Amygdala (tissue), 56 donors: Measurements from ENCODE around the gene SNX33.

Experiments
- DNase-seq, 56 donors: peaks; one replicate each; lab custom pipeline; 2025; lab: John Stamatoyannopoulos, UW

SNX33 gene

GRCh38 chr15:75641179-75641503 lies 6.6 kb upstream of the SNX33 start:
- no peak for DNase-seq

DNA sequence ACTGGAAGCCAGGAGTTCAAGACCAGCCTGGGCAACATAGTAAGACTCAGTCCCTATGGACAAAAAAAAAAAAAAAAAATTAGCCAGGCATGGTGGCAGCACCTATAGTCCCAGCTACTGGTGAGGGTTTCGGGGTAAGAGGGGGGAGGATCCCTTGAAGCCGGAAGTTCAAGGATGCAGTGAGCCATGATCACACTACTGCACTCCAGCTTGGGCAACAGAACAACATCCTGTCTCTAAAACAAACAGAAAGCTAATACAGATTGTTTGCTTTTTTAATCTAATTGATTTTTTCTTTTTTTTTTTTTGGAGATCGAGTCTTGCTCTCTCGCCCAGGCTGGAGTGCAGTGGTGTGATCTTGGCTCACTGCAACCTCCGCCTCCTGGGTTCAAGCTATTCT lies 6.1 kb upstream of the SNX33 start:
- no peak for DNase-seq

DNA sequence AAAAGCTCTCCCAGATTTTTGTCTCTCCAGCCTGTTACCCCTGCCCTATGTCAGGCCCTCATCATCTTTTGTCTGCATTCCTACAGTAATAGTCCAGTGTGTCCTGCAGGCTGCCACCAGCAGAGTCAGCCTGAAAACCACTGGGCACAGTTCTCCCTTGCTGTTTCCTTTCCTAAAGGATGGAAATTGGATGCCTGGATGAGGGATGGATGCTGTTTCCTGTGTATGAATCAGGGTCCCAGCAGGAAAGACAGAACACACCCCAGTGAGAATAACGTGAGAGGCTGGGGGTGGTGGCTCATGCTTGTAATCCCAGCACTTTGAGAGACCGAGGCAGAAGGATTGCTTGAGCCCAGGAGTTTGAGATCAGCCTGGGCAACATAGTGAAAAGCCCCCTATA lies 3.3 kb upstream of the SNX33 start:
- DNase-seq, result no peak

DNA sequence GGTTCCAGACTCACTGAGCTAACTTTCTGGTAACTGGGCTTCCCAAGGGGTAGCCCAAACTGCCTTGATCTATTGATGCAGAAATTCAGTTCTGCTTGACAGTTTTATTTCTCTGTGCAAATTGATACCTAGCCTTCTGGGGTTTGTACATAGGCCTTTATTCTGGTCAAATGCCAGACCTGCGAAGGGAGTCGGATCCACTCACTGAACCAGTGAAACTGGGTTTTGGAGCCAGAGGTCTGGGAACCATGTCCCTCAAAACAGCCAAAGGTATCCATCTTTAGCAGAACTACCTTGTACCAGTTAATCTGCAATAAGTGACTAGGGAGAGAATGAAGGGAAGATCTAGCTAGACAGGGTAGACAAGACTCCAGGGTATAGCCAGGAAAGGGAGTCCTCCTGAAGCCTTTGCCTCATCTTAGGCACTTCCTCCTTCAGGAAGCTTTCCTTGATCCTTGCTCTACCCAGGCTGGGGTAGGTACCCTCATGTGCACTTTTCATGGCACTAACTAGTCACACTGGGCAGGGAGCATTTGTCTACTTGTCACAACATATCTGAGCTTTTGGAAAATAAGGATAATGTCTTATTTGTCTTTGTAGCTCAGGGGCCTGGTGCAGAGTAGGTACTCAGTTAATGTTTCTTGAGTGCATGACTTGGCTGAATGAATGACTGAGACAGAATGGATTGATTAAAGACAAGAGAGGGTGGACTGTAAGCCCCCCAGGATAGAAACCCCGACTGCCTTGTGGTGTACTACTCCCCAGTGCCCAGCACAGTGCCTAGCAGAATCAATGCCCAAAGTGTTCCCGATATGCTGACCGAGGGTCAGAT lies 1.4 kb upstream of the SNX33 start:
- no peak for DNase-seq

- DNase-seq, result peak in 3 of 56 donors; percentile 41 to 61 (median 42)
Observed at GRCh38 chr15:75646944-75647364, 758 bp upstream of the SNX33 start.

DNA sequence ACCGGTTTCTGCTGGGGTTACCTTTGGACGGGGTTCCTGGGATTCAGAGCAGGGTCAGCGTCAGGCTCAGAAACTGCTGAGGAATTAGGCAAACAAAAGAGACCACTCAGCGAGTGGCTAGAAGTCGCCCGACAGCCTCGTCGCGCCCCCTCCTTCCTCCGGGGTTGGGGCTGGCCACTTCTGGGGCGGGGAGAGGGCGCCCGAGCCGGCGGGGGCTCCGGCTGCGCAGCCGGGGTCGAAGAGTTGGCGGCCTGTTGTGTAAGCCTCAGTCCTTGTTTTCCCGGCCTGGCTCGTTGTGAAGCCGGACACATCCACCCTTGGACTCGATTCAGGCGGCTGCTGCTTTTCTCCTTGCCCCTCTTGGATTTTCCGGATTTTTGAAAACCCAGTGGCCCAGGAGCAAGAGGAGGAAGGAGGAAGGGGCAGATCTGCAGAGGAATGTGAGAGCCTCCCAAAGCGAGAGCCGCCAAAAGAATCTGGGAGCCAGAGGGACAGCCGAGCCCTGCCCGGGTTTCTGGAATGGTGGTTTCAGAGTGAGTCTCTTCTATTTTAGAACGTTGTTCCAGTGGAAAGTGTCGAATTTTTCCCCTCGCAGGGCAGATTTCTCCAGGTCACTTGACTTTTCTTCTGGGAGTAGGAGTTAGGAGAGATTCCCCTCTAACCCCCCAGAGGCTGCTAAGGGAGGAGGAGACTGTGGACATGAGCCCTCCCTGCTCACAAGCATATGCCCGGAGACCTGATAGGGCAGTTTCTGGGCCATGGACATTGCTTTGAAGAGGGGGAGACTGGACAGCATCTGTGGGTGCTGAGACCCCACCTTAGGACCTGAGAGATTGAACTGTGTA lies 666 bp downstream of the SNX33 start:
- peak in 25 of 56 donors; percentile 15 to 68 (median 39) for DNase-seq

- no peak for DNase-seq
Observed at GRCh38 chr15:75649045-75649761, 1.5 kb downstream of the SNX33 start.

- DNase-seq, result no peak
Observed at GRCh38 chr15:75649848-75650247, 2.1 kb downstream of the SNX33 start.

DNA sequence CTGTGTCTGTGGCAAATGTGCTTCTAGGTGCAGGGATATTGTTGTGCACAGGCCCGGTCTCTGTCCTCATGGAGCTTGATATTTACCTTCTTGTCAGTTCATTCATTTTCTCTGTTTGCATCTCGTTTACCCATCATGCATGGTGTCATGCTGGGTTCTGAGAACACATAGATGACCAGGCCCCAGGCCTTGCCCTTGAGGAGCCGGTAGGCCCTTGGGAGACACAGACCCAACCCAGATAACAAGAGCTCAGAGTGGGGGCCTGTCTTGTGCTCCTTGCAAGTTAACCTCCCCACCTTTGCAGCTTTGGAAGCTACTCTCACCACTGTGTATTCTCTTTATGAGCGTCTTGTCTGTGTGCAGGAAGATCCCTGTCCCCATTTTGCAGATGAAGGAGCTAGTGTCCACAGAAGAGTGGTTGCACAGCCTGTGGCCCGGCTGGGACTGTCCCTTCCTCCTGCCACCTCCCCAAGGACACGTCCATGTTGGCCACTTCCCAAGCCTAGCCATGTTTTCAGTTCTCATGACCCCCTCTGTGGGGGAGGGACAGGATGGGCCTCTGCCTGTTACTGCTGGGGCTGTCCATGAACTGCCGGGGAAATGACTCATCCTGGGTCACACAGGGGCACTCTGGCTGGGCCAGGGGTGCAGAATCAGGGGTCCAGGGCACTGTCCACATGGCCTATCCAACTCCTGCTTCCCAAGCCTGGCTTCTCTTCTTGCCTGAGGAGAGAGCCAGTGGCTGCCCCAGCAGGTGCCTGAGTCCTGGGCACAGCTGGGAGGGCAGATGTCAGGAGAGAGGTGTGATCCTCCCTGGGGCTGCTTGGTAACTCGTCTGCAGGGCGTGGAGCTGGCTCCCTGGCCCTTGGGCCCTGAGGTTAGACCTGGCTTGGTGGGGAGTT lies 3.4 kb downstream of the SNX33 start:
- DNase-seq, result no peak

DNA sequence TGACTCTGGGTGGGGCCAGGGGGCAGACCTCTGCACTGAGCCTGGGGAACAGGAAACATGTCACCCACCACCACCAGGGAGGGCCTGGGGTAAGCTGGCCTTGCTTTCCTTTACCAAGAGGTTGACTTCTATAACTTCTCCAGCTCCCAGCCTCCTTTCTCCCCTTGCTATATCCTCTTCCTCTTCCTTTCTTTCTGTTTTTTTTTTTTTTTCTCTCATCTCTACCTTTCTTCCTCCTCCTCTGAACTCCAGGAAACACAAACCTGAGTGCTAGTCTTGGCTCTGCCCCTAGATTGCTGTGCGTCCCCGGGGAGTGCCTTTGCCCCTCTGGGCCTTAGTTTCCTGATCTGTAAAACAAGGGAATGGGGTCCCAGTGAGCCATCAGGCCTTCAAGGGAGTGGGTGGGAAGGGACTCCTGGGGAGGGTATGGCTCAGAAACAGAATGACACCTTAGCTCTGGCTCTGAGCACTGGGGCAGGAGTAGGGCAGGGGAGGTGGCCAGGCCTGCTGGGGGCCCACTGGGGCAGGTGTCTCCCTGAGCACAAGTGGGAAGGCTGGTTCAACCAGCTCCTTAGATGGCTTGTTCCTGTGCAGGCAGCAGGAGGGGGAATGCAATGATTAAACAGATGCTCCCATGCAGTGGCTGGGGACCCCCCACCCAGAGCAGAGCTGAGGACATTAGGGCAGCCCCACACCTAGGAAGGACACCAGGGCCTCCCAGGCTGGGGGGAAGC lies 4.3 kb downstream of the SNX33 start:
- no peak for DNase-seq

GRCh38 chr15:75653347-75653913 lies 5.7 kb downstream of the SNX33 start:
- peak in 1 of 56 donors; percentile 4 for DNase-seq

DNA sequence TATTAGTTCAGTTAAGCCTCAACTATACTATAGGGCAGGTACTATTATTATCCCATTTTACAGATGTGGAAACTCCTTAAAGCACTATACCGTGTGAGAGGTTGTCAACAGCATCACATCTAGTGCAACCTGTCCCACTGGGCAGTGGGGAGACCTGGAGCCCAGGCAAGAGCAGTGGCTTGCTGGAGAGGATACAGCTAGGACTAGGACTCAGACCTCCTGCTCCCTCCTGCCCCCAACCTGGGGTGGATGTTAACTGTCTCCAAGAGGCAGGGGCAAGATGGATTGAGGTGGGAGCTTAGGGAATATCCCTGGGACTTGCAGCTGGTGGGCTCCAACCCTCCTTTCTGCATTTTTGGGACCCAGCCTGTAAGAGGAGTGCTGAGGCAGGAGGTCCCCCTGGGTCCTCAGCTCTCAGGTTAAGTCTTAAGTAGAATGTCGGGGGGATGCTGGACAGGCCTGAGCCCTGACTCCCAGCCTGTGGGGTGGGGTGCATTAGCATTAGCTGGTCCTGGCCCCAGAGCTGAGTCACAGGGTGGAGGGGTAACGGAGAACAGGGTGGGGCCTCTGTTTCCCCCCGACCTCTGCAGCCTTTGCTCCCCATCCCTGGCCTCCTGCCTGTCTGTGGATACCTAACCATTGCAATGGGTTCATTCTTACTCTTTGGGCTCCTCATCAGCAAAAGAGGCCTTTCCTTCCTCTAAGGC lies 6.6 kb downstream of the SNX33 start:
- DNase-seq, result no peak

DNA sequence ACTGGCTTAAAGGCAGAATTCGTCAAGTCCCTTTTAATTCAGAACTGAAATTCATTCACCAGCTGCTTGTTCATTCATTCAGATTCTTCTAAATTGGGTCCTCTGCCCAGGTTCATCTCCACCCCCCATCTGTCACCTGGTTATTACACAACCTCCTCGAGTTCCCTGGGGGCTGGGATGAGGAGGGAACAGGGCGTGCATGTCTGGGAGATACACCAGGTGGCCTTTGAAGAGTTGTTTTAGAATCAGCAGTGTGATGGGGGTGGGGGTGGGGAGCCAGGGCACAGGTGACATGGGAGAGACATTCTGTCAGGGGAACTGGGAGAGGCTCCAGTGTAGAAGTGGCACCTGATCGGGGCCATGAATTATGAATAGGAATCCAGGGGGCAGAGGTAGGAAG lies 8.2 kb downstream of the SNX33 start:
- no peak for DNase-seq

GRCh38 chr15:75656331-75656730 lies 8.6 kb downstream of the SNX33 start:
- no peak for DNase-seq

DNA sequence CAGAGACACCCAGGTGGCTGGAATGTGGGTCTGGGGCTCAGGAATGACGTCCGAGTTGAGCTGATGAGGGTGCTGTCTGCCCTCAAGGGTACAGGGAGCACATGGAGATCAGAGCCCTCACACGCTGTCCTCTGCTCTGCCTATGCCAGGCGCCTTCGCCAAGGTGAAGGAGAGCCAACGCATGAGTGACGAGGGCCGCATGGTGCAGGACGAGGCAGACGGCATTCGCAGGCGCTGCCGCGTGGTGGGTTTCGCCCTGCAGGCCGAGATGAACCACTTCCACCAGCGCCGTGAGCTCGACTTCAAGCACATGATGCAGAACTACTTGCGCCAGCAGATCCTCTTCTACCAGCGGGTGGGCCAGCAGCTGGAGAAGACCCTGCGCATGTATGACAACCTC lies 9.1 kb downstream of the SNX33 start:
- no peak for DNase-seq

DNA sequence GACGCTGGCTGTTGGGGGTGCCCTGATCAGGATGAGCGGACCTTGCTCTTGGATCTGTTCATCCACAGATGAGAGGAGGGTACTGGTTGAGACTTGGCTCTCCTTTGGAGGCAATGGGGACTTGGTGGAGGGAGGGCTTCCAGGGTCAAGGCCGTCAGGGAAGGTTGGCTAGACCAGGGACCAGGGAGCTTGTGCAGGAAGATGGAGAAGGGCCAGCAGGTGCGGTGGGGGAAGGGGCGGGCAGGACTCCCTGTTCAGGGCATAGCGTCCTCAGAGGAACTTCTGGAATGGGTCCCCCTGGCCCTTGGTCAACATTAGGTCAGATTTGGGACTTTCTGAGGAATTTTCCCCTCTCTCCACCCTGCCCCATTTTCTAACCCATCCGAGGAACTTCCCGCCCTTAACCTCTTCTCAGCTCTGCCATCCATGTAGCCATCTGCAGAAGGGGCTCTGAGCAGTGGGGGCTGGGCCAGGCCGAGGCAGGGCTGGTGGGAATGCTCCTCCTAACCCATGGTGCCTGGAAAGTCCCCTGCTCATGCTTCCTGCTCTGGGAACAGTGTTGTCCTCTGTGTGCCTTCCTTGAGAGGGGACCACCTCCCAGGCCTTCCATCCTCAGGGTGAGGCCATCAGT lies 11.5 kb downstream of the SNX33 start:
- no peak for DNase-seq

DNA sequence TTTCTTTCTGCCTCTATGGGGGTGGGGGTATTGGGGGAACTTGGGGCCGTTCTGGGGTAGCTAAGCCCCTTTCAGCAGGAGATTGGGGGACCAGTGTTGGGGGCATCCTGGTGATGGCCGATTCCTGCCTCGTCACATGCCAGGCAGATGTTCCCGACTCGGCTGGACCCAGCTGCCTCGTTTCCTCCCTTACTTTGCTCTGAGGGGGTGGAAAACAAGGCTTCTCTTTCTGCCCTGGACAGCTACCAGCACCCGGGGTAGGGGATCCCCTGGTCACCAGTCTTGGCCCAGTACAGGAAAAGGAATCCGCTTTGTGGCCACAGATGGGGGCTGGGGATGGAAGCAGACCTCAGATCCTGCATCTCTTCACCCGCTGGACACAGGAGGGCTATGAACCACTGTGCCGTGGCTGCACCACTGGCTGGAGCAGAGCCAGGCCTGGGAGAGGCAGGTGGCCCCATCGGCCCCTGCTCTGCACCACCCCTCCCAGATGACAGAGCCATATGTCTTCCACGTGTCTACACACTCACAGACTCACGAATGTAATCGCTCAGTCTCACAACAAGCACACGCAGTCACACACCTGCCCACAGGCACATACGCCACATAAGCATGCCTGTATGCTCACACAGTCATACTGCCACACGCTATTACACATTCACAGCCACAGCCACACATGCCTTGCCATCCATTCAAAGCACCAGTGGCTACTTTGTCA lies 12.4 kb downstream of the SNX33 start:
- peak in 3 of 56 donors; percentile 2 to 37 (median 22) for DNase-seq
